PC-9 (cell line): ENCODE data around the gene TMEM183A.

Experiments used
- CTCF ChIP-seq: fragments of 200-600 bp; sonication (generic); conservative IDR thresholded peaks from 2 replicates; pipeline ENCODE4 v1.6.1; 2017; ENCODE audit warnings: mixed run types, antibody characterized with exemption, mild to moderate bottlenecking, moderate library complexity
- EZH2 ChIP-seq: fragments of 200-600 bp; sonication (generic); IDR thresholded peaks from 2 replicates; pipeline ENCODE4 v1.8.0; 2017; ENCODE audit warnings: antibody characterized with exemption, low read depth

DNA sequence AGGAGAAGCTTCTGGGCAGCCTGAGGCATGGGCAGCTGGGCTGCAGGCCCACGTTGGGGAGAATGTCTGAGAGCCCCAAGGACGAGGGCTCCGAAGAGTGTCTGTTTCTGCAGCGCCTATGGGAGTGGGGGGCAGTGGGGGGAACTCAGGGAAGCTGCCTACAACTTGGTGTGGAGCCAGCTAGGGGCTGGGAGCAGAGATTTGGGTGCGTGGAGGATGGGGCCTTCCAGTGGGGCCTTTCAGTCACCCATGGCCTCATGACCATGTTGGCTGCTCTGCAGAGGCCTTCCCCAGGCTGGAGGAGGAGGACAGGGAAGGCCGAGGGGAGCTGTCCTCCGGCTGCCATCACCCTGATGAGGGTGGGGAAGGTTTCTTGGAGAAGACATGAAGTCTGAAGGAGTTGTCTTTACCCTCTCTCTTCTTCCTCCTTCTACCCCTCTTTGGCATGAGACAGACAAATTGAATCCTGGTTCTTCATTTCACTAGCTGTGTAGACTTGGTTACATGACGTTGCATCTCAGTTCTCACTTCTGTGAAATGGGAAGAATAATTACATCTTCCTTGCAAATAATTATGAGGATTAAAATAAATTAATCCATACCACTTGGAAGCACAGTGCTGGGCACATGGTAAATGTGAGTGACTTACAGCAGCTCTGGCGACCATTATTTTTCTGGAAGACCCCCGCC lies 27.4 kb downstream of the TMEM183A start:
- TF ChIP-seq EZH2 (no peak), CTCF (no peak)
